OCI-LY7 (cell line): ENCODE measurements around the gene FMN1. TPM values are rescaled to one million over a fixed set of nuclear protein-coding genes. Genes with fewer than 3 reads are reported as not detected.

Source experiments
- BruUV-seq: library from RNA; stranded (reverse); fragments of 400-500 nt; replicated peaks from 2 replicates; lab custom pipeline; 2021; lab: Mats Ljungman, UMichigan
- CTCF ChIA-PET: fragments of 300-600 bp; sonication (Branson Sonifier 250); formaldehyde crosslinking; loops from one replicate; lab custom pipeline; 2022; ENCODE audit warnings: antibody characterized with exemption; ENCODE audit not compliant: unreplicated experiment; lab: Charles Lee
- POLR2A ChIA-PET: fragments of 300-600 bp; sonication (Branson Sonifier 250); formaldehyde crosslinking; loops from one replicate; lab custom pipeline; 2022; ENCODE audit warnings: antibody characterized with exemption; lab: Charles Lee
- DNase-seq: peaks from one replicate; pipeline ENCODE4 v3.0.0-alpha.2; 2015; ENCODE audit warnings: low spot score
- H2AFZ ChIP-seq: fragments of 200-600 bp; sonication (generic), shearing (Covaris generic); 2 replicates; pipeline ENCODE4 v1.6.1; 2014; ENCODE audit warnings: mild to moderate bottlenecking, antibody characterized with exemption, low read length, moderate library complexity
- H3K27ac ChIP-seq: fragments of 200-600 bp; sonication (generic); 2 replicates; pipeline ENCODE4 v1.5.1; 2014; ENCODE audit warnings: mixed run types, low read depth, mild to moderate bottlenecking, moderate library complexity, low read length, inconsistent platforms; ENCODE audit not compliant: poor library complexity, severe bottlenecking
- H3K36me3 ChIP-seq: fragments of 200-600 bp; sonication (generic); 2 replicates; pipeline ENCODE4 v1.6.1; 2014; ENCODE audit warnings: mild to moderate bottlenecking, antibody characterized with exemption, low read length, moderate library complexity, mixed read lengths; ENCODE audit not compliant: insufficient read depth
- H3K4me1 ChIP-seq: fragments of 200-600 bp; sonication (generic); 2 replicates; pipeline ENCODE4 v1.5.1; 2014; ENCODE audit warnings: mild to moderate bottlenecking, low read length; ENCODE audit not compliant: insufficient read depth, poor library complexity, severe bottlenecking
- H3K4me2 ChIP-seq: fragments of 200-600 bp; sonication (generic); 2 replicates; pipeline ENCODE4 v1.6.1; 2014; ENCODE audit warnings: mild to moderate bottlenecking, low read length
- H3K4me3 ChIP-seq: fragments of 200-600 bp; sonication (generic); 2 replicates; pipeline ENCODE4 v1.5.1; 2014; ENCODE audit warnings: mild to moderate bottlenecking, low read depth, low read length; ENCODE audit not compliant: poor library complexity, severe bottlenecking
- H3K79me2 ChIP-seq: fragments of 200-600 bp; sonication (generic); 2 replicates; pipeline ENCODE4 v1.6.1; 2016; ENCODE audit warnings: low read depth, mild to moderate bottlenecking, low read length, moderate library complexity, mixed read lengths; ENCODE audit not compliant: insufficient read depth
- H3K9me2 ChIP-seq: fragments of 200-600 bp; sonication (generic); 2 replicates; pipeline ENCODE4 v1.6.1; 2016; ENCODE audit warnings: mild to moderate bottlenecking, low read length, mixed read lengths; ENCODE audit not compliant: insufficient read depth
- H3K9me3 ChIP-seq: fragments of 200-600 bp; sonication (generic); 2 replicates; pipeline ENCODE4 v1.6.1; 2014; ENCODE audit warnings: mild to moderate bottlenecking, mixed run types, low read length, mixed read lengths
- H4K20me1 ChIP-seq: fragments of 200-600 bp; sonication (generic); 2 replicates; pipeline ENCODE4 v1.6.1; 2014; ENCODE audit warnings: mild to moderate bottlenecking, antibody characterized with exemption, low read length, moderate library complexity, mixed read lengths; ENCODE audit not compliant: insufficient read depth
- EZH2phosphoT487 ChIP-seq: fragments of 200-600 bp; sonication (generic); IDR thresholded peaks from 2 replicates; pipeline ENCODE4 v1.6.1; 2018; ENCODE audit warnings: low read depth, borderline replicate concordance, mild to moderate bottlenecking, mixed run types, antibody characterized with exemption, low read length, moderate library complexity, mixed read lengths
- intact Hi-C: fragments of 100-400 bp; cut with micrococcal nuclease; formaldehyde crosslinking; loops from one replicate; pipeline ENCODE4 v1.10.0; 2022; ENCODE audit not compliant: unreplicated experiment
- total RNA-seq, 2 experiments: library from RNA; depleted of rRNA in 1 of 2; stranded (reverse); fragments of >200 nt in 1 of 2; shearing (Covaris generic) in 1 of 2; gene quantifications; 2 replicates each; pipeline ENCODE4 v1.2.3, GENCODE V29; 2014 to 2022
- TF ChIP-seq, protein P1 (sequence below): fragments of 200-600 bp; sonication (generic); conservative IDR thresholded peaks from 2 replicates; pipeline ENCODE4 v1.5.1; 2014; ENCODE audit warnings: mild to moderate bottlenecking, antibody characterized with exemption, low read length, moderate library complexity, mixed read lengths

The FMN1 gene
- total RNA-seq, 2 experiments from 2014 or later = 3.2 to 4.2 TPM

DNA sequence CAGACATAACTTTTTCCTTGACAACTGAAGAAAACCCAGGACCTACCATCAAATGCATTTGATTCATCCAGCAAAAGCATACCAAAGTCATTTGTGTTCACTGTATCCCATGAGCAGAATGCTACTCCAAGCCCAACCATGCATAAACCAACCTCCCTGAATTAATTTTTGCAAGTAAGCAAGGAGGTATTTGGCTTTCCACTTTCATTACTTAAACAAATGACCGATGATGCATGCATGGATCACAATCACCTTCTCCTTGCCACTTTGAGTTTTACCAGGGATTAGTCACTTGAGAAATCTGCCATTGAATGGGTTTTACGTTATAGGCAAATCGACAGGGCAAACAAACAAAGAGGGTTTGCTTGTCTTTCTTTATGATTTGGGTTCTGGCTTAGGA lies 214.8 kb downstream of the FMN1 start:
- BruUV-seq = no TSS peak

DNA sequence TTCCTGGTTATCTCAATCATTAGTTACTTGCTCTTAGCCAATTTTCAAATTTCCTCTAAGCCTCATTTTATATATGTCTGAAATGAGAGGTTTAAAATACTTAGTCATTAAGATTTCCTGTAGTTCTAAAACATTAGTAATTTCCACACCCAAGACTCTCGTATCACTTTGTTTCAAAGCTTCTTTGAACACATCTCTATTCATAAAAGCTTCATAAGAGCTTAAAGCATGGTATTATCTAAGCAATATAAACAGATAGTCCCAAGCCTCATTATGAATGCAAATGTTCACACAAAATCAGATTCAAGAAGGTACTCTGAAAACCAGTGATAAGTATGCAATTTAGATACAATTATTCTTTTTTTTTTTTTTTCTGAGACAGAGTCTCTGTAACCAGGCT lies 217.0 kb downstream of the FMN1 start:
- no peaks in the 10 kb centered on the region for H4K20me1 ChIP-seq

More for the DNA sequence above, 214.8 kb downstream of the FMN1 start:
- H2AFZ ChIP-seq = no peak overlapping the region
- no peak for TF ChIP-seq EZH2phosphoT487
- TF ChIP-seq, protein P1, sequence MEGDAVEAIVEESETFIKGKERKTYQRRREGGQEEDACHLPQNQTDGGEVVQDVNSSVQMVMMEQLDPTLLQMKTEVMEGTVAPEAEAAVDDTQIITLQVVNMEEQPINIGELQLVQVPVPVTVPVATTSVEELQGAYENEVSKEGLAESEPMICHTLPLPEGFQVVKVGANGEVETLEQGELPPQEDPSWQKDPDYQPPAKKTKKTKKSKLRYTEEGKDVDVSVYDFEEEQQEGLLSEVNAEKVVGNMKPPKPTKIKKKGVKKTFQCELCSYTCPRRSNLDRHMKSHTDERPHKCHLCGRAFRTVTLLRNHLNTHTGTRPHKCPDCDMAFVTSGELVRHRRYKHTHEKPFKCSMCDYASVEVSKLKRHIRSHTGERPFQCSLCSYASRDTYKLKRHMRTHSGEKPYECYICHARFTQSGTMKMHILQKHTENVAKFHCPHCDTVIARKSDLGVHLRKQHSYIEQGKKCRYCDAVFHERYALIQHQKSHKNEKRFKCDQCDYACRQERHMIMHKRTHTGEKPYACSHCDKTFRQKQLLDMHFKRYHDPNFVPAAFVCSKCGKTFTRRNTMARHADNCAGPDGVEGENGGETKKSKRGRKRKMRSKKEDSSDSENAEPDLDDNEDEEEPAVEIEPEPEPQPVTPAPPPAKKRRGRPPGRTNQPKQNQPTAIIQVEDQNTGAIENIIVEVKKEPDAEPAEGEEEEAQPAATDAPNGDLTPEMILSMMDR = no peak
- no peak overlapping the region for H3K4me3 ChIP-seq
- no peak overlapping the region for H3K4me2 ChIP-seq
- H3K9me2 ChIP-seq = no peaks in the 10 kb centered on the region
- H3K4me1 ChIP-seq = no peaks in the 10 kb centered on the region
- H3K79me2 ChIP-seq = no peaks in the 10 kb centered on the region
- no peaks in the 10 kb centered on the region for H4K20me1 ChIP-seq
- ChIA-PET CTCF (no interaction called here), POLR2A (interaction anchor here (0.6 to 0.7 kb wide), 2 partner anchors 65 to 117 kb away, joined by 3 to 5 read pairs; no protein-coding TSS in a partner anchor)
- intact Hi-C loops = no loop called here
- DNase-seq = no peak
- H3K27ac ChIP-seq = no peak overlapping the region
- no peaks in the 10 kb centered on the region for H3K9me3 ChIP-seq
- H3K36me3 ChIP-seq = no peaks in the 10 kb centered on the region

DNA sequence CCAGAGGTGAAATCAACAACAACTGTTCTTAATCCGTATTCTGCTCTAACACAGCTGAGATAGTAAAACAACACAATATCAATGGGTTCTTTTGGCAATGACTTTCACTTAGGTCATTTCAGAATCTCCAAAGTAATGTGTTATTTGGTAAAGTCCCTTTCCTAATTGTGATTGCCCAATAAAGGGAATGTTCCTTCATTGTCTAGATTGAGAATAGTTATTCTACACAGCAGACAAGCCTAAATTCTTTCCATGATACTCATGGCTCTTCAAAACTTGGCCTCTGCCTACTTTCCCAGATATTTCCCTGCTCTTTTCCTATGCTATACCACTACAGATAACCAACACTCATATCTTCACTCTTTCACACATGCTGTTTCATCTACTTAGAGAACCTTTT lies 219.8 kb downstream of the FMN1 start:
- CTCF ChIA-PET = no interaction called here
- TF ChIP-seq EZH2phosphoT487 = no peak
- TF ChIP-seq, protein P1 = no peak

More for the DNA sequence above, 217.0 kb downstream of the FMN1 start:
- Histone ChIP-seq H2AFZ (no peak overlapping the region), H3K4me3 (no peak overlapping the region), H3K27ac (no peak overlapping the region), H3K9me2 (no peaks in the 10 kb centered on the region), H3K4me2 (no peak overlapping the region), H3K4me1 (no peaks in the 10 kb centered on the region), H3K36me3 (no peaks in the 10 kb centered on the region), H3K79me2 (no peaks in the 10 kb centered on the region), H3K9me3 (no peaks in the 10 kb centered on the region)
- intact Hi-C loops = no loop called here
- BruUV-seq = no TSS peak
- TF ChIP-seq, protein P1 = no peak
- no peak for TF ChIP-seq EZH2phosphoT487
- DNase-seq = no peak
- ChIA-PET POLR2A (no interaction called here), CTCF (no interaction called here)

More for the DNA sequence above, 219.8 kb downstream of the FMN1 start:
- Histone ChIP-seq H3K9me2 (no peaks in the 10 kb centered on the region), H2AFZ (no peak overlapping the region), H3K4me1 (no peaks in the 10 kb centered on the region), H3K79me2 (no peaks in the 10 kb centered on the region), H3K4me3 (no peak overlapping the region), H3K4me2 (no peak overlapping the region), H3K9me3 (no peaks in the 10 kb centered on the region), H3K27ac (no peak overlapping the region), H3K36me3 (no peaks in the 10 kb centered on the region), H4K20me1 (no peaks in the 10 kb centered on the region)
- intact Hi-C loops = no loop called here
- DNase-seq = no peak
- BruUV-seq = no TSS peak
- POLR2A ChIA-PET = no interaction called here
